NB4 (cell line): ENCODE data around the gene RGS10.

Source experiments
- CTCF ChIP-seq: IDR thresholded peaks from one replicate; pipeline ENCODE4 v1.5.1; 2012; ENCODE audit warnings: low read depth, low read length
- MAX ChIP-seq: IDR thresholded peaks from 2 replicates; pipeline ENCODE4 v1.6.1; 2011; ENCODE audit warnings: low read depth, low read length
- MYC ChIP-seq: IDR thresholded peaks from 2 replicates; pipeline ENCODE4 v1.6.1; 2011; ENCODE audit warnings: low read depth, low read length
- POLR2A ChIP-seq: IDR thresholded peaks from 2 replicates; pipeline ENCODE4 v1.6.1; 2011; ENCODE audit warnings: mild to moderate bottlenecking; ENCODE audit not compliant: insufficient read length; ENCODE audit errors: extremely low read depth

- TF ChIP-seq CTCF: no peak
- TF ChIP-seq MAX: no peak
- TF ChIP-seq POLR2A: no peak
- no peak for TF ChIP-seq MYC
These were observed 6.5 kb downstream of the RGS10 start for GRCh38 chr10:119535837-119536507.
